ENCODE data around the gene TAF7.
"Not testable (repeated sequence)": the region's sequence is repeated elsewhere in the genome, so short reads cannot be mapped to it uniquely, and the experiment has no call there.

The TAF7 gene

GRCh38 chr5:141338538-141339306 lies 18.1 kb upstream of the TAF7 start, which contains the start of gene PCDHGA2:
Gene PCDHGA2 (plus strand): TSS chr5:141338760.
- peak; percentile 11 for DNase-seq

GRCh38 chr5:141332571-141332970 lies 12.0 kb upstream of the TAF7 start:
- DNase-seq: not testable (repeated sequence)

GRCh38 chr5:141330299-141331080 lies 9.9 kb upstream of the TAF7 start, which contains the start of gene PCDHGA1:
Gene PCDHGA1 (plus strand): TSS chr5:141330514.
- peak; percentile 38 for DNase-seq

- DNase-seq: no peak
These were observed 7.6 kb upstream of the TAF7 start for GRCh38 chr5:141328231-141328630.

- peak; percentile 79 for DNase-seq
These were observed 5.7 kb upstream of the TAF7 start for GRCh38 chr5:141326088-141326854.

GRCh38 chr5:141322261-141322660 lies 1.7 kb upstream of the TAF7 start:
- DNase-seq: no peak

- DNase-seq: no peak
These were observed 885 bp downstream of the TAF7 start for GRCh38 chr5:141319699-141320098.

- DNase-seq: no peak
These were observed 1.4 kb downstream of the TAF7 start for GRCh38 chr5:141319202-141319601.

GRCh38 chr5:141316963-141317362 lies 3.6 kb downstream of the TAF7 start:
- not testable (repeated sequence) for DNase-seq

GRCh38 chr5:141313711-141314110 lies 6.9 kb downstream of the TAF7 start:
- DNase-seq: no peak

- no peak for DNase-seq
These were observed 14.0 kb downstream of the TAF7 start for GRCh38 chr5:141306630-141307029.

GRCh38 chr5:141303756-141304155 lies 16.8 kb downstream of the TAF7 start, which contains the start of gene SLC25A2:
Gene SLC25A2 (minus strand): TSS chr5:141304049. CDS start chr5:141303865, 184 bp downstream.
- no peak for DNase-seq

- no peak for DNase-seq
These were observed 22.2 kb downstream of the TAF7 start for GRCh38 chr5:141298376-141298775.

- DNase-seq: no peak
These were observed 47.7 kb downstream of the TAF7 start for GRCh38 chr5:141272906-141273305.

- no peak for DNase-seq
These were observed 51.4 kb downstream of the TAF7 start for GRCh38 chr5:141269195-141269594.

All from CD4-positive, alpha-beta T cell treated with Interleukin-17A for 1 hour (primary cell).